Spleen (tissue), 7 donors: ENCODE measurements around the gene DET1.

Experiments
- CTCF ChIP-seq, 11 experiments: fragments of 200-600 bp in 7 of 11; fragments of 450-650 bp in 4 of 11; sonication (generic) in 4 of 11; IDR thresholded peaks in 8 of 11; conservative IDR thresholded peaks in 3 of 11; 1 replicate in 7 of 11; 2 replicates in 4 of 11; pipeline versions ENCODE4 v1.4.0 to v1.8.0; 2016 to 2021; ENCODE audit warnings: antibody characterized with exemption in 11 of 11, inconsistent platforms in 4 of 11, mild to moderate bottlenecking in 1 of 11
- POLR2A ChIP-seq, 3 donors: fragments of 450-650 bp; IDR thresholded peaks; one replicate each; pipeline ENCODE4 v1.5.1; 2017; ENCODE audit warnings: antibody characterized with exemption in 3 of 3, mild to moderate bottlenecking in 1 of 3
- POLR2AphosphoS5 ChIP-seq, 3 donors: sonication (generic); formaldehyde crosslinking; IDR thresholded peaks; one replicate each; pipeline ENCODE4 v1.5.1; 2017; ENCODE audit warnings: antibody characterized with exemption in 3 of 3
- donor health status: DM: no; HTN: no; CAD: no; lungs with moderate emphysema.
- donor health status: DM: no; HTN: no; CAD: no.
- donor health status: DM: no; HTN: no; CAD: no.

DNA sequence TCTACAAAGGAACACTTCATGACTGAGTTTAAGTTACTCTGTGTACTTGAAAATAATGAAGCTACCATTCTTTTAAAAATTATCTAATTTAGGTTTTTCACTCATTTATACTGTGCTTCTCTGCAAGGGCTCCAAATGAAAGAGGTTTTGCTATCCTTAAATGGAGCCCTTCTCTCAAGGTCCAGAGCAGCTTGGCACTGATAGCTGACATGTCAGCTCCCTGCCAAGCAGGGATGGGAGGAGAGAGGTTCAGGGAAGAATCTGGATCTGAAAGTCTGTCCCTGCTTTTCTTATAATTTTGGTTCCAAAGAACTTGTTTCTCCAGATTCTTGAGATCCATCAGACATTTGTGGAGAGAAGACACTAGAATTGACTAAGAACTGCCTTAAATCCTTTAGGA is 39.9 kb downstream of the DET1 start:
- TF ChIP-seq POLR2A (IDR thresholded peaks at IDR 0.05), result no peak
- no peak for TF ChIP-seq CTCF (IDR thresholded peaks at IDR 0.05 in 8 of 11, conservative IDR thresholded peaks at IDR 0.05 in 3 of 11)
- TF ChIP-seq POLR2AphosphoS5 (IDR thresholded peaks at IDR 0.05), result no peak
